Omental fat pad (tissue), 4 donors: ENCODE measurements around the gene NT5DC1. TPM values are rescaled to one million over a fixed set of nuclear protein-coding genes. Genes with fewer than 3 reads are reported as not detected.
A peak's percentile ranks its signal among the peaks of the same experiment; 100 is the strongest.

Experiments used
- ATAC-seq: fragments of 150-250 bp; one replicate; pipeline ENCODE4 v1.9.1; 2016; ENCODE audit warnings: mild to moderate bottlenecking, moderate library complexity; ENCODE audit not compliant: low FRiP score
- DNase-seq: peaks from one replicate; pipeline ENCODE4 v3.0.0-alpha.2; 2019; ENCODE audit warnings: low spot score
- total RNA-seq, 4 donors: library from RNA; depleted of rRNA; stranded (reverse); fragments of >200 nt; gene quantifications; one replicate each; pipeline ENCODE4 v1.1.0, GENCODE V29; 2016
- TF ChIP-seq, protein P1 (sequence below), 3 donors: fragments of 450-650 bp; IDR thresholded peaks; one replicate each; pipeline ENCODE4 v1.5.1; 2016 to 2017; ENCODE audit warnings: antibody characterized with exemption in 3 of 3, mild to moderate bottlenecking in 3 of 3, moderate library complexity in 2 of 3

Gene NT5DC1
- total RNA-seq, 4 donors from 2014 or later, result 6.1 to 8.7 (median 8.2) TPM

DNA sequence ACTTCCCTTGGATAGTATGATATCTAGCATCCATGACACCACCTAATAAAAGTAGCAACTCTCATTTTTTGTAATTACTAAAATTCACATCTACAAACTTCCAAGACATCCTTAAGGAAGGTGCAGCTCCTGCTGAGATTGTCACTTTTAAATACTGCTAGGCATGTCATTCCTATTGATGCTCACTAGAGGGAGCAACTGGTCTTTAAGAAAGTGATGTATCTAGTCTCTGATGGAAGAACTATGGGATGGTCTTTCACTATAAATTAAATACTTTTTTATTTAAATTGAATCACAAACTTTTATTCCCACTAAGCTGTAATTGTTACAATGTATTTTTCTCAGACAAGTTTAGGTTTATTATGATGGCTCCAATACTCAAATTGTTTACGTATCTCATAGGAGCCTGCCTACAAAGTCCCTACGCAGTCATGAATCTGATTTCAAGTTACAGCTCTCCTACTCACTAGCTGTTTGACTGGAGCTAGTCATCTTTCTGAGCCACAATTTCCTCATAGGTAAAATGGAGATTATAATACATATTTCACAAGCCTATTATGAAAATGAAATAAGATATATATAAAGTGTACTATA, 187.1 kb downstream of the NT5DC1 start:
- DNase-seq (no peak), ATAC-seq (peak; percentile 62)
- TF ChIP-seq, protein P1, sequence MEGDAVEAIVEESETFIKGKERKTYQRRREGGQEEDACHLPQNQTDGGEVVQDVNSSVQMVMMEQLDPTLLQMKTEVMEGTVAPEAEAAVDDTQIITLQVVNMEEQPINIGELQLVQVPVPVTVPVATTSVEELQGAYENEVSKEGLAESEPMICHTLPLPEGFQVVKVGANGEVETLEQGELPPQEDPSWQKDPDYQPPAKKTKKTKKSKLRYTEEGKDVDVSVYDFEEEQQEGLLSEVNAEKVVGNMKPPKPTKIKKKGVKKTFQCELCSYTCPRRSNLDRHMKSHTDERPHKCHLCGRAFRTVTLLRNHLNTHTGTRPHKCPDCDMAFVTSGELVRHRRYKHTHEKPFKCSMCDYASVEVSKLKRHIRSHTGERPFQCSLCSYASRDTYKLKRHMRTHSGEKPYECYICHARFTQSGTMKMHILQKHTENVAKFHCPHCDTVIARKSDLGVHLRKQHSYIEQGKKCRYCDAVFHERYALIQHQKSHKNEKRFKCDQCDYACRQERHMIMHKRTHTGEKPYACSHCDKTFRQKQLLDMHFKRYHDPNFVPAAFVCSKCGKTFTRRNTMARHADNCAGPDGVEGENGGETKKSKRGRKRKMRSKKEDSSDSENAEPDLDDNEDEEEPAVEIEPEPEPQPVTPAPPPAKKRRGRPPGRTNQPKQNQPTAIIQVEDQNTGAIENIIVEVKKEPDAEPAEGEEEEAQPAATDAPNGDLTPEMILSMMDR (IDR thresholded peaks at IDR 0.05), result peak in 1 of 3 donors; percentile 49

DNA sequence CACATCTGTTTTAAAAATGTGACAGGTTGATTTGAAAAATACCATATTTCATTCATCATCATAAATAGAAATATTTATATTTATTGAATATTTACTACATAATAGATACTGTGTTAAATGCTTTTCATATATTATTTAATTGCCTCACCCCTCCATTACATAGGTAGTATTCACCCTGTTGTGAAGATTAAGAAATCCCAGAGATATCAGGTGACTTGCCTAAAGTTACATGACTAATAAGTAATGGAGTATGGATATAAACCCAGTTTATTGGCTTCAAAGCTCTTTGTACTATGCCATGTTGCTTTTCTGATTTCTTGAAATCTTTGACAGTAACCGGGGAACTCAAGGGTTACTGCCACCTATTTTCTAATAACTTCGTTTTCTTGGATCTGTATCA, 189.2 kb downstream of the NT5DC1 start:
- TF ChIP-seq, protein P1 (IDR thresholded peaks at IDR 0.05), result no peak
- ATAC-seq (no peak), DNase-seq (no peak)

DNA sequence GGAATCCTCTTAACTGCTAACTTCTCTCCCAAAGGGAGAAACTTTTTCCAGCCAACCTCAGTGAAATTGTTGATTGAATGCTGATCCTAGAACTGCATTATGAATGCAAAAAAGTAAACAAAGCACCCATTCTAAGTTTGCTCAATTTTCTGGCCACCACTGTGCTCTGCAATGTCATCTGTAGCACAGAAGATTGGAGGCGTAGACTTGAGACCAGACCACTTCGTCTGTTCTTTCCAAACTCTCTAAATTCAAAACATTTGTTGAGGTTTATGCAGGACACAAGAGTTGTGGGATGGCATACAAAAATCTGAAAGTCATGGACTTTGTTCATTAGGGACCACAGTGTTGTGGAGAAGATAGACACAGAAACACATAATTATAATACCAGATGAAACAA, 190.1 kb downstream of the NT5DC1 start:
- no peak for ATAC-seq
- DNase-seq, result no peak
- TF ChIP-seq, protein P1 (IDR thresholded peaks at IDR 0.05), result no peak

DNA sequence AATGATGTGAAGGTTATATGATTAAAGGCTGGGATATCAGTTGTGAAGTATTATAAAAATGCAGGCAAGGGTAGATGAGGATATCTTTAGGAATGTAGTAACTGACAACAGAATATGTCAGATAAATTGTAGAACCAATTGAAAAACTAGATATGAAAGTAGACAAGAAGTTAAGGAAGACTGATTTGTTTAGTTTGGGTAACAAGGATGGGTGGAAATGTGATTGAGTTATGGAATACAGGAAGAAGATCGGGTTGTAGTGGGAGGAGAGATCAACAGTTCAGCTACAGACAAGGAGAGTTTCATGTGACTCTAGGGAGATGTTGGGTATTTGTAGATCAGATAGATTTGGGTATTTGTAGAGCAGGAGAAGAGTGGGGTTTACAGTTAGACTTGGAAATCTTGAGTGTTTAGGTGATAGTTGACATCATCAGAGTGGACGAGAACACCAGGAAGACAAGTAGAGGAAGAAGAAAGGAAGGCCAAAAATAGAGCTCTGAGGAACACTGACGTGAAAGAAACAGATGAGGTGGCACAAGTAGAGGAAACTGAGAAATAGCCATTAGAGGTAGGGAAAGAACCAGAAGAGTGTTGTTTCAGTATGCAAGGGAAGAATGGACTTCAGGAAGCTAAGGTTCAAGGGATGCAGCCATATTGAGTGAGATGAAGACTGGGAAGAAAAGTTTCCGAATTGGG, 191.2 kb downstream of the NT5DC1 start:
- no peak for DNase-seq
- TF ChIP-seq, protein P1 (IDR thresholded peaks at IDR 0.05), result no peak
- ATAC-seq, result no peak

DNA sequence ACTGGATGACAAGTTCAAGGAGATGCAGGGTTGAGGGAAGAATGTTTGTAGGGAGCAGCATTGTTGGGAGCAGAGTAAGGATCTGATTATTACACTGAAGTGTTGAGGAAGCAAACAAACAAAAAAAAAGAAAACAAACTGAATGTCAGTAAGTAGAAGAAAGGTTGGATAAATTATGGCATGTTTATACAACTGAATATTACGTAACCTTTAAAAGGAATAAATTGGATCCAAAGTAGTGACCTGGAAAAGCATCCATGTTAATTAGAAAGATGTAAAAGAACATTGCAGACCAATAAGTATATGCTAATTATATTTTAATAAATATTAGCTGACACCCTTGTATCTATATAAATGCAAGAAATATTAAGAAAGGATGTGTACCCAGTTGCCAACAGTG, 191.9 kb downstream of the NT5DC1 start:
- no peak for ATAC-seq
- DNase-seq, result no peak
- TF ChIP-seq, protein P1 (IDR thresholded peaks at IDR 0.05), result no peak

DNA sequence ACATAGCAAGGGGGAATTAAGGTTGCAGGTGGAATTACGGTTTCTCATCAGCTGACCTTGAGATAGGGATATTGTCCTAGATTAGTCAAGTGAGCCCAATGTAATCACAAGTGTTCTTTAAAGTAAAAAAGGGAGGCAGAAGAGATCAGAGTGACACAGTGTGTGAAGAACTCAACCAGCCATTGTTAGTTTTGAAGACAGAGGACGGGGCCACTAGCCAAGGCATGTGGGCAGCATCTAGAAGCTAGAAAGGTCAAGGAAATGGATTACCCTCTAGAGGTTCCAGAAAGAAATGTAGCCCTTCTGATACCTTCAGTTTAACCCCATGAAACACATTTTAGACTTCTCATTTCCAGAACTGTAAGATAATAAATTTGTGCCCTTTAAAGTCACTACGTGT, 197.6 kb downstream of the NT5DC1 start:
- TF ChIP-seq, protein P1 (IDR thresholded peaks at IDR 0.05), result no peak
- DNase-seq (no peak), ATAC-seq (no peak)

DNA sequence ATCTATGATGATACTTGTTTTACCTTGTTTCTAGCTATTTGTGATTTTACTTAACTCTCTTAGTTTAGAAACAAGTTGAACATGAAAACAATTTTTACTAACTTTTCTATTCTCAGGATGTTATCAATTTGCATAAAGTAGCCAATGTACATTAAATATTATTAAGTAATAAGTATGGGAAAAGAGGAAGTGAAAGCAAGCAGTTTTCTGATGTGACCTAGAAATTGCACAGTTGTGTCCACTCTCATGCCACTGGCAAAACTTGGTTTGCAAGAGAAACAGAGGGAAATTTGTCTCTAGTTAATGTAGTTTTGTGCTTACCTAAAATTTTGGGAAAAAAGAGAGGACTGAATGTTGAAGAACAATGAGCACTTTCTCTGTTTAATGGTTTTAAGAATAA, 198.3 kb downstream of the NT5DC1 start:
- DNase-seq, result no peak
- TF ChIP-seq, protein P1 (IDR thresholded peaks at IDR 0.05), result no peak
- ATAC-seq, result no peak
